NCI-H1694 treated with DMSO at 0.1 percent for 48 hours (cell line): ENCODE data around the gene SLC6A4.
"Not testable (repeated sequence)": the region's sequence is repeated elsewhere in the genome, so short reads cannot be mapped to it uniquely, and the experiment has no call there.

Experiments
- DNase-seq: peaks from one replicate; lab custom pipeline; 2025; lab: John Stamatoyannopoulos, UW

The SLC6A4 gene

DNA sequence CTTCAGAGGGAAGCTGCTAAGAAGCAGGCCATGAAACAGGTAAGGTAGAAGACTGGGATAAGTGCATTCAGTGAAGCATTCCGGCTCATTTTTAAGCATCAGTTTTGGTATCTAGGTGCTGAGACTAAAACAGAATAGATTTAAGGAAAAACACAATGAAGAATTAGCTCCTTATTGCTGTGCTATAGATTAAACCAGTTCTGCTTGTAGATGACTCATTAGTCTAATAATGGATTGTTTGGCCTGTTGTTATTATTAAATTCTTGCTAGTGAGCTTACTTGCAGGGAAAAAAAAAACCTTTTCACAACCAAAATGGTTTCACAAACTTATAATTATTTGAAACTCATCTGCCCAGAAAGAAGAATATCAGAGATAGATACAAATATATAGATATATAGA, 62.9 kb downstream of the SLC6A4 start:
- no peak for DNase-seq

DNA sequence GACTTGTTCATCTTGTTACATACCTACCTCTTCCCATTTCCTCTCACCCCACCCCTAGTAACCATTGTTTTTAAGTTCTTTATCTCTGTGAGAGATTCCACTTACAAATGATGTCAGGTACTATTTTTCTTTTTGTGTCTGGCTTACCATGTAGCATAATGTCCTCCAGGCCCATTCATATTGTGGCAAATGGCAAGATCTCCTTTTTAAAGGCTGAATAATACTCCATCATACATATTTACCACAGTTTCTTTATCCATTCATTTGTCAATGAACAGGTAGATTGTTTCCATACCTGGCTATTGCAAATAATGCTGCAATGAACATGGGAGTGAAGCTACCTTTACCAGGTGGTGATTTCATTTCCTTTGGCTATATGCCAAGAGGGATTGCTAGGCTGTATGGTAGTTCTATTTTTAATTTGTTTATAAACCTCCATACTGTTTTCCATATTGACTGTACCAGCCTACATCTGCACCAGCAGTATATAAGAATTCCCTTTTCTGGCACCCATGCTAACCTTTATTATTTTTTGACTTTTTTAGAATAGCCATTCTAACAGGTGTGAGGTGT, 65.0 kb downstream of the SLC6A4 start:
- DNase-seq, result no peak

- no peak for DNase-seq
Measured at GRCh38 chr17:30165960-30166359, 69.5 kb downstream of the SLC6A4 start.

DNA sequence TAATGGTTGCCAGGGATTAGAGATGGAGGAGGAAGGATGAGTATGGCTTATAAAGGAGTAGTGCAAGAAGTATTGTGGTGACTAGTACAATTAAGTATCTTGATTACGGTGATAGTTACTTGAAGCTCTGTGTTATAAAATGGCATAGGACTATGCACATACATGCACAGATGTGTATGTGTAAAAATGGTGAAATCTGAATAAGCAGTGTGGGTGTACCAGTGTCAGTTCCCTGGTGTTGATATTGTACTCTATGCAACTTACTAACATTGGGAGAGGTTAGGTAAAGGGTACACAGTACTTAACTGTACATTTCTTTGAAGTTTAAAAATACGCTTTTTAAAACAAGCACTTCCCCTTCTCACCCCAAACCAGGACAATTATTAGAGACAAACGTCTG, 70.3 kb downstream of the SLC6A4 start:
- no peak for DNase-seq

GRCh38 chr17:30164531-30164930, 71.0 kb downstream of the SLC6A4 start:
- DNase-seq, result no peak

GRCh38 chr17:30161601-30162000, 73.9 kb downstream of the SLC6A4 start:
- no peak for DNase-seq

GRCh38 chr17:30160419-30161172, 74.9 kb downstream of the SLC6A4 start:
- DNase-seq, result no peak

DNA sequence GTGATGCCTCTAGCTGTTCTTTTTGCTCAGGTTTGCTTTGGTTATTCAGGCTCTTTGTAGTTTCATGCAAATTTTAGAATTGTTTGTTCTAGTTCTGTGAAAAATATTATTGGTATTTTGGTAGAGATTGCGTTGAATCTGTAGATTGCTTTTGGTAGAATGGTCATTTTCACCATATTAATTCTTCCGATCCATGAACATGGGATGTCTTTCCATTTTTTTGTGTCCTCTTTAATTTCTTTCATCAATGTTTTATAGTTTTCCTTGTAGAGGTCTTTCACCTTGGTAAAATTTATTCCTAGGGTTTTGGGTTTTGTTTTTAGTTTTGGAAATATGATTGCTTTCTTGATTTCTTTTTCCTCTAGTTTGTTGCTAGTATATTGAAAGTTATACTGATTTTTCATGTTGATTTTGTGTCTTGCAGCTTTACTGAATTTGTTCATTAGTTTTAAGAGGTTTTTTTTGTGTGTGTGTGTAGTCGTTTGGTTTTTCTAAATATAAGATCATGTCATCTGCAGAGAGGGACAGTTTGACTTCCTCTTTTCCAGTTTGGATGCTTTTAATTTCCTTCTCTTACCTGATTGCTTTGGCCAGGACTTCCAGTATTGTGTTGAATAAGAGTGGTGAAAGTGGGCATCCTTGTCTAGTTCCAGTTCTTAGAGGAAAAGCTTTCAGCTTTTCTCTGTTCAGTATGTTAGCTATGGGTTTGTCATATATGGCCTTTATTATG, 76.4 kb downstream of the SLC6A4 start:
- DNase-seq, result no peak

DNA sequence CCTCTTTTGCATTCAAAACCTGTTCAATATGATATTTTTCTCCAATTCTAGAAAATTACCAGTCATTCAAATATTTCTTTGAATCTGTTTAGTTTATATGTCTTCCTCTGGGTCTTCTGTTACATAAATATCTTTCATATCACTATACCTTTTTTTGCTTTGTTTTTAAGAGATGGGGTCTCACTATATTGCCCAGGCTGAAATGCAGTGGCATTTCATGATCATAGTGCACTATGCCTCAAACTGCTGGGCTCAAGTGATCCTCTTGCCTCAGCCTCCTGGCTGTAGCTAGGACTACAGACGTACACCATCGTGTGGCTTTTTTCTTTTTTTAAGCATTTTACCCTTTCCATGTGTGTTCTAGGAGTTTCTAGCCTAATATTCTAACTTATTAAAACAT, 80.1 kb downstream of the SLC6A4 start:
- no peak for DNase-seq

- no peak for DNase-seq
Measured at GRCh38 chr17:30153463-30153862, 82.0 kb downstream of the SLC6A4 start.

DNA sequence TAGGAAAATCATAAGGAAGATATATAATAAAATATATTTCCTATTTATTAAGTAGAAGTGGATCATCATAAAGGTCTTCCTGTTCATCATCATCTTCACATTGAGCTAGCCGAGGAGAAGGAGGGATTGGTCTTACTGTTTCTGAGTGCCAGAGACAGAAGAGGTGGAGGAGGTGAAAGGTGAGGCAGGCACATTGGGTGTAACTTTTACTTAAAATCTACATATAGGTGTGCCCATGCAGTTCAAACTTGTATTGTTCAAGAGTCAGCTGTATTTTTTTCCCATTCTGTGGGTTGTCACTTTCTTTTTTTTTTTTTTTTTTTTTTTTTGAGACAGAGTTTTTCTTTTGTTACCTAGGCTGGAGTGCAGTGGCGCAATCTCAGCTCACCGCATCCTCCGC, 84.0 kb downstream of the SLC6A4 start:
- DNase-seq, result no peak

DNA sequence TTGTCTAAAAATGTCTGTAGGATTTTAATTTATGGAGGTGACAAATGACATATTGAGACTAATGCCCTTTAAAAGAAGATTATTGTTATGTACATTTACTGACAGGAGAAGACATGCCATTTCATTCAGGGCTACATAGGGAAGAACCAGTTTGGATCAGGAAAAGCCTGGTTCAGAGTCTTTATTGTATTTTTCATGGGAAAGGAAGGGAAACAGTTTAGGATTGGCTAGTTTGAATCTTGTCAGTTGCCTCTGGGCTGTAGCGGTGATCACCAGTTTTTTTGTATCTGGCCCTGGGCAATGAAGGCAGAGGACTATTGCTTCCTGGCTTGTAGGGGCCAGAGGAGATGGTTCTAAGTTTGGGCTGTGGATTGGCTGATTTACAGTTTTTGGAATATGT, 87.1 kb downstream of the SLC6A4 start:
- DNase-seq, result no peak

GRCh38 chr17:30147860-30148259, 87.6 kb downstream of the SLC6A4 start:
- DNase-seq, result not testable (repeated sequence)
